SK-N-SH treated with all-trans-retinoic acid at 6 μM for 48 hours (cell line): ENCODE data around the gene CLN5.

Experiments
- ARNTL ChIP-seq: fragments of 450-650 bp; formaldehyde crosslinking; IDR thresholded peaks from 2 replicates; pipeline ENCODE4 v1.5.0; 2020; ENCODE audit warnings: low read depth, mild to moderate bottlenecking, moderate library complexity, borderline replicate concordance
- BACH2 ChIP-seq: fragments of 250-450 bp; sonication (Bioruptor Pico); IDR thresholded peaks from 2 replicates; pipeline ENCODE4 v1.9.0; 2021; ENCODE audit warnings: mild to moderate bottlenecking, borderline replicate concordance
- ESRRG ChIP-seq: fragments of 250-450 bp; sonication (Bioruptor Pico); IDR thresholded peaks from 2 replicates; pipeline ENCODE4 v1.6.1; 2021; ENCODE audit warnings: mild to moderate bottlenecking
- OSR1 ChIP-seq: fragments of 250-450 bp; sonication (Bioruptor Pico); IDR thresholded peaks from 2 replicates; pipeline ENCODE4 v1.8.0; 2022; ENCODE audit warnings: moderate library complexity, mild to moderate bottlenecking, inconsistent platforms
- PATZ1 ChIP-seq: fragments of 250-450 bp; sonication (Bioruptor Pico); IDR thresholded peaks from 2 replicates; pipeline ENCODE4 v1.8.0; 2020; ENCODE audit warnings: mild to moderate bottlenecking, moderate library complexity, borderline replicate concordance
- POU6F1 ChIP-seq: fragments of 250-450 bp; sonication (Bioruptor Pico); IDR thresholded peaks from 2 replicates; pipeline ENCODE4 v1.8.0; 2021; ENCODE audit warnings: low read depth, mild to moderate bottlenecking, moderate library complexity, borderline replicate concordance
- PPARA ChIP-seq: fragments of 250-450 bp; sonication (Bioruptor Pico); IDR thresholded peaks from 2 replicates; pipeline ENCODE4 v1.5.0; 2020; ENCODE audit warnings: mild to moderate bottlenecking, borderline replicate concordance
- SNAI2 ChIP-seq: fragments of 250-450 bp; sonication (Bioruptor Pico); IDR thresholded peaks from 2 replicates; pipeline ENCODE4 v1.5.0; 2020; ENCODE audit warnings: mild to moderate bottlenecking, moderate library complexity
- TCF4 ChIP-seq: fragments of 250-450 bp; sonication (Bioruptor Pico); IDR thresholded peaks from 2 replicates; pipeline ENCODE4 v1.8.0; 2021; ENCODE audit warnings: mild to moderate bottlenecking, moderate library complexity, borderline replicate concordance
- TSHZ2 ChIP-seq: fragments of 250-450 bp; sonication (Bioruptor Pico); IDR thresholded peaks from 2 replicates; pipeline ENCODE4 v1.5.0; 2020; ENCODE audit warnings: mild to moderate bottlenecking, moderate library complexity
- ZFP3 ChIP-seq: fragments of 250-450 bp; sonication (Bioruptor Pico); IDR thresholded peaks from 2 replicates; pipeline ENCODE4 v1.5.0; 2020; ENCODE audit warnings: mild to moderate bottlenecking, moderate library complexity
- TF ChIP-seq, protein P1 (sequence below): fragments of 250-450 bp; sonication (Bioruptor Pico); IDR thresholded peaks from 2 replicates; pipeline ENCODE4 v1.5.1; 2021; ENCODE audit warnings: mild to moderate bottlenecking, moderate library complexity

- TF ChIP-seq OSR1 (CRISPR knock-in tag): no peak
- no peak for TF ChIP-seq PATZ1 (CRISPR knock-in tag)
- no peak for TF ChIP-seq ARNTL (CRISPR knock-in tag)
- TF ChIP-seq PPARA (CRISPR knock-in tag): no peak
- TF ChIP-seq TCF4 (CRISPR knock-in tag): no peak
- no peak for TF ChIP-seq SNAI2 (CRISPR knock-in tag)
- TF ChIP-seq TSHZ2 (CRISPR knock-in tag): no peak
- TF ChIP-seq BACH2 (CRISPR knock-in tag): no peak
- TF ChIP-seq, protein P1, sequence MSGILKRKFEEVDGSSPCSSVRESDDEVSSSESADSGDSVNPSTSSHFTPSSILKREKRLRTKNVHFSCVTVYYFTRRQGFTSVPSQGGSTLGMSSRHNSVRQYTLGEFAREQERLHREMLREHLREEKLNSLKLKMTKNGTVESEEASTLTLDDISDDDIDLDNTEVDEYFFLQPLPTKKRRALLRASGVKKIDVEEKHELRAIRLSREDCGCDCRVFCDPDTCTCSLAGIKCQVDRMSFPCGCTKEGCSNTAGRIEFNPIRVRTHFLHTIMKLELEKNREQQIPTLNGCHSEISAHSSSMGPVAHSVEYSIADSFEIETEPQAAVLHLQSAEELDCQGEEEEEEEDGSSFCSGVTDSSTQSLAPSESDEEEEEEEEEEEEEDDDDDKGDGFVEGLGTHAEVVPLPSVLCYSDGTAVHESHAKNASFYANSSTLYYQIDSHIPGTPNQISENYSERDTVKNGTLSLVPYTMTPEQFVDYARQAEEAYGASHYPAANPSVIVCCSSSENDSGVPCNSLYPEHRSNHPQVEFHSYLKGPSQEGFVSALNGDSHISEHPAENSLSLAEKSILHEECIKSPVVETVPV (CRISPR knock-in tag): no peak
- TF ChIP-seq ESRRG (CRISPR knock-in tag): no peak
- TF ChIP-seq ZFP3: no peak
- TF ChIP-seq POU6F1 (CRISPR knock-in tag): no peak
Observed at GRCh38 chr13:76974618-76974975, 17.3 kb upstream of the CLN5 start.
